C4-2B (cell line): ENCODE data around the gene GPR68.
"Not testable (repeated sequence)": the region's sequence is repeated elsewhere in the genome, so short reads cannot be mapped to it uniquely, and the experiment has no call there.

Experiments used
- H3K27ac ChIP-seq: fragments of 450-650 bp; 2 replicates; pipeline ENCODE4 v1.5.1; 2017
- ZFX ChIP-seq: fragments of 450-650 bp; IDR thresholded peaks from 2 replicates; pipeline ENCODE4 v1.6.1; 2017
- TF ChIP-seq, protein P1 (sequence below): fragments of 450-650 bp; conservative IDR thresholded peaks from 2 replicates; pipeline ENCODE4 v1.5.1; 2017; ENCODE audit warnings: mild to moderate bottlenecking

GPR68 gene

DNA sequence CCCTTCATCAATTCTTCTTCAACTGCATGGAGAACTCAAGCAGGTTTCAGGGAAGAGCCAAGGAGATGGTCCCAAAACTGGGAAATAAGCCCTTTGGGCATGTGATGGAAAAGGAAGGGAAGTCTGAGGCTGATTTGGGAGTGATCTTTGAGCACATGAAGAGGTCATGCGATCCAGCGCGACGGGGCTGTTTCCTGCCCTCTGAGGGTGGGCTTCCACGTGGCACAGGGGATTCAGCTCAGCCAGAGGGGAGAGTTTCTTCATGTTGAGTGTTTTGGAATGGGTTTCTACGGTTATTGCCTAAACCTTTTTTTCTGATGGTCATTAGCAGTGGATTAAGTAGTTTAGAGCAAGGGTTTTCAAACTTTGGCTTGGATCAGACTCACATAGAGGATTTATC, 30.2 kb downstream of the GPR68 start:
- TF ChIP-seq, protein P1, sequence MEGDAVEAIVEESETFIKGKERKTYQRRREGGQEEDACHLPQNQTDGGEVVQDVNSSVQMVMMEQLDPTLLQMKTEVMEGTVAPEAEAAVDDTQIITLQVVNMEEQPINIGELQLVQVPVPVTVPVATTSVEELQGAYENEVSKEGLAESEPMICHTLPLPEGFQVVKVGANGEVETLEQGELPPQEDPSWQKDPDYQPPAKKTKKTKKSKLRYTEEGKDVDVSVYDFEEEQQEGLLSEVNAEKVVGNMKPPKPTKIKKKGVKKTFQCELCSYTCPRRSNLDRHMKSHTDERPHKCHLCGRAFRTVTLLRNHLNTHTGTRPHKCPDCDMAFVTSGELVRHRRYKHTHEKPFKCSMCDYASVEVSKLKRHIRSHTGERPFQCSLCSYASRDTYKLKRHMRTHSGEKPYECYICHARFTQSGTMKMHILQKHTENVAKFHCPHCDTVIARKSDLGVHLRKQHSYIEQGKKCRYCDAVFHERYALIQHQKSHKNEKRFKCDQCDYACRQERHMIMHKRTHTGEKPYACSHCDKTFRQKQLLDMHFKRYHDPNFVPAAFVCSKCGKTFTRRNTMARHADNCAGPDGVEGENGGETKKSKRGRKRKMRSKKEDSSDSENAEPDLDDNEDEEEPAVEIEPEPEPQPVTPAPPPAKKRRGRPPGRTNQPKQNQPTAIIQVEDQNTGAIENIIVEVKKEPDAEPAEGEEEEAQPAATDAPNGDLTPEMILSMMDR: no peak
- no peak for TF ChIP-seq ZFX
- no peak overlapping the region for H3K27ac ChIP-seq

DNA sequence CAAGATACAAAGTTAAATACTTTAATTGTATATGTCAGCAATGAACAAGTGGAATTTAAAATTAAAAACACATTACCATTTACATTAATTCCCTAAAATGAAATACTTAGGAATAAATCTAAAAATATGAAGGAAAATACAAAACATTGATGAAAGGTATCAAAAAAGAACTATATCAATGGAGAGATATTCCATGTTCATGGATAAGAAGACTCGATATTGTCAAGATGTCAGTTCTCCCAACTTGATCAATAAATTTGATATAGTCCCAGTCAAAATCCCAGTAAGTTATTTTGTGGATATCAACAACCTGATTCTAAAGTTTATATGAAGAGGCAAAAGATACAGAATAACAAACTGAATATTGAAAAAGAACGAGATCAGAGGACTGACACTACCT, 33.5 kb downstream of the GPR68 start:
- no peak overlapping the region for H3K27ac ChIP-seq
- no peak for TF ChIP-seq ZFX
- TF ChIP-seq, protein P1: no peak

DNA sequence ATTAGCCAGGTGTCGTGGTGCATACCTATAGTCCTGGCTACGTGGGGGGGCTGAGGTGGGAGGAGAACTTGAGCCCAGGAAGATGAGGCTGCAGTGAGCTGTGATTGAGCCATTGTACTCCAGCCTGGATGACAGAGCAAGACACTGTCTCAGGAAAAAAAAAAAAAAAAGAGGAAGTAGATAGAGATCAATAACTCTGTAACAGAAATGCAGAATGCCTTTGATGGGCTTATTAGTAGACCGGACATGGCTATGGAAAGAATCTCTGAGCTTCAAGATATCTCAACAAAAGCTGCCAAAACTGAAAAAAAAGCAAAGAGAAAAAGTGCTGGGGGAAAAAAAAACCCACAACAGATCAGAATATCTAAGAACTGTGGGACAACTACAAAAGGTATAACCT, 37.5 kb downstream of the GPR68 start:
- H3K27ac ChIP-seq: no peak overlapping the region
- TF ChIP-seq, protein P1: no peak
- no peak for TF ChIP-seq ZFX

DNA sequence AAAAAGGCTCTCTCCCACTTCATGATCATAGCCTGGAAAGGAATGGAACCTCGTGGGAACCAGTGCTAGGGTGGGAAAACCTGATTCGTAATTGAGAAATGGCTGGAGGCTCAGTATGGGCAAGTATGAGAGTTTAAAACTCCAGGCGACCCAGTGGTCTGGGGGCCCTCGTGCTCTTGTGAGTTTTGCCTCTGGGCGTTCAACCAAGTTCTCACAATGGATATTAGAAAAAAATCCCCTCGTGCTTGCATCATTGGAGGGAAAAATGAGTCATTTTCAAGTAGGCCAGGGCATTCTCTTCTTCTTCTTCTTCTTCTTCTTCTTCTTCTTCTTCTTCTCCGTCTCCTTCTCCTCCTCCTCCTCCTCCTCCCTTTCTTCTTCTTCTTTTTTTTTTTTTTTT, 39.0 kb downstream of the GPR68 start:
- H3K27ac ChIP-seq: no peak overlapping the region
- TF ChIP-seq ZFX: no peak
- TF ChIP-seq, protein P1: no peak

DNA sequence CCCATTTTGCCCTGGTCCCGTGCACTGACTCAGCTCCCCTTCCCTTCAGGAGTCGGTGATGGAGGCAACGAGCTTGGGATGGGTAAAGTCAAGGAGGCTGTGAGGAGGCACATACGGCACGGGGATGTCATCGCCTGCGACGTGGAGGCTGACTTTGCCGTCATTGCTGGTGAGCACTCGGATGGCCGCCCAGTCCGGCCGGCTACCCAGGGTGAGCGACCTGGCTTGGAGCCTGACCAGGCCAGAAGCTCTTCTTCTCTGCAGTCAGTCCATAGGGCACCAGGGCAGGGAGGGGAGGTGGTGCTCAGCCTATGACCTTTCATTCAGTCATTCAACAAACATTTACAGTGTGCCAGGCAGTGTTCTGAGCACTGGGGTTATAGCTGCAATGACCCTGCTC, 39.8 kb downstream of the GPR68 start:
- no peak for TF ChIP-seq ZFX
- TF ChIP-seq, protein P1: no peak
- no peak overlapping the region for H3K27ac ChIP-seq

DNA sequence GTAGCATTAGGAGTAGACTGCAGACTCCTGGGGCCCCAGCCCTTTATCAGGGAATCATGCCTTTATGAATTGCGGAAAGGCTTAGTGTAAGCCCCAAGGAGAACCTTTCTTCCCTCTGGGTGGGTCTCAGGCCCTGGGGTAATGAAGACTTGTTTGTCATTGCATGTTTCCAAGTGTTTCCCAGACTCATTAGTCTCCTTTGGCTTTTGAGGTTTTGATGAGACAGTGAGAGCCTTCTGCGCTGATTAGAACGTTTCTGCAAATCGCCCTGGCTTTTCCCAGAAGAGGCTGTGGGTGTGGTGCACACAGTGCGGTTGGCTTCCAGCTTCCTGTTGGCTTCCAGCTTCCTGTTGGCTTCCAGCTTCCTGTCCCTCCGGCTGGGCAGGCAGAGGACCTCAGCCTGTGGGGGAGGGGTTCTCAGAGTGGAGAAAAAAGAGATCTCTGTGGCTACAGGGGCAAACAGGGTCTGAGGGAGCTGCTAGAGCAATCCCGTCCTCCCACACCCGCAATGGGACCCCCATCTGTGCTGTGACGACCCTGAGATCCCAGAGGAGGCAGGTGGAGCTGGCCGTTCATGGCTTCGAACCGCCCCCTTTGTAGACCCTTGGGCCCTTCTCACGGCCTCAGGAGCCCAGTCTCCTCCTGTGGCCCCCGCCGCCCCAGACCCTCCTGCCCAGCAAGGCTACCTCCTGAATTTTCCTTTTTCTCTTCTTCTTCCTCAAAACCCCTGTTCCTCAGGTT, 42.1 kb downstream of the GPR68 start:
- peak overlapping the region; percentile 77 for H3K27ac ChIP-seq
- TF ChIP-seq, protein P1: no peak
- TF ChIP-seq ZFX: no peak

DNA sequence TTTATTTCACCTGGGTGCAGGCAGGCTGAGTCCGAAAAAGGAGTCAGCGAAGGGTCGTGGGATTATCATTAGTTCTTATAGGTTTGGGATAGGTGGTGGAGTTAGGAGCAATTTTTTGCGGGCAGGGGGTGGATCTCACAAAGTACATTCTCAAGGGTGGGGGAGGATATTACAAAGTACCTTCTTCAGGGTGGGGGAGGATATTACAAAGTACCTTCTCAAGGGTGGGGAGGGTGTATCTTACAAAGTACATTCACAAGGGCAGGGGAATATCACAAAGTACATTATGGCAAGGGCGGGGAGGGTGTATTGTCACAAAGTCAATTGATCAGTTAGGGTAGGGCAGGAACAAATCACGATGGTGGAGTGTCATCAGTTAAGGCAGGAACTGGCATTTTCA, 43.7 kb downstream of the GPR68 start:
- H3K27ac ChIP-seq: not testable (repeated sequence)

DNA sequence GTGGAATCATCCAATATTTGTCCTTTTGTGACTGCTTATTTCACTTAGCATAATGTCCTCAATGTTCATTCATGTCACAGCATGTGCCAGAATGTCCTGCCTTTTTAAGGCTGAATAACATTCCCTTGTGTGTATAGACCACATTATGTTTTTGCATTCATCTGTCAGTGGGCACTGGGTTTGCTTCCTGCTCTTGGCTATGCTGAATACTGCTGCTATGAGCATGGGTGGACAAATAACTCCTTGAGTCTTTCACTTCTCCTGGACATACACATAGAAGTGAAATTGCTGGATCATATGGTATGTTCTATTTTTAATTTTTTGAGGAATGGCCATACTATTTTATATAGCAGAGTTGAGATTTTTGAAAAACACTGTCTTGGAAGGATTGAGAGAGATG, 46.9 kb downstream of the GPR68 start:
- TF ChIP-seq, protein P1: no peak
- no peak for TF ChIP-seq ZFX
- no peak overlapping the region for H3K27ac ChIP-seq
